HEK293 (cell line): ENCODE data around the gene BAIAP2.

Source experiments
- CTCF ChIA-PET: fragments of 350-600 bp; formaldehyde crosslinking; extraction: SDS; loops from one replicate; lab custom pipeline; 2021; ENCODE audit warnings: antibody characterized with exemption; lab: Yijun Ruan, JAX
- POLR2A ChIA-PET: fragments of 300-600 bp; formaldehyde crosslinking; extraction: SDS; loops from one replicate; lab custom pipeline; 2020; ENCODE audit warnings: antibody characterized with exemption, inconsistent platforms; lab: Yijun Ruan, JAX
- H3K27ac ChIP-seq: fragments of 200-500 bp; sonication (Bioruptor generic); 2 replicates; pipeline ENCODE4 v1.5.1; 2014; ENCODE audit warnings: low read depth, low read length, control low read depth, inconsistent platforms; ENCODE audit errors: extremely low read depth
- H3K36me3 ChIP-seq, 2 experiments: fragments of 200-500 bp in 1 of 2; sonication (Bioruptor generic) in 1 of 2; 1 replicate in 1 of 2; 2 replicates in 1 of 2; pipeline ENCODE4 v1.5.1; 2014 to 2017; ENCODE audit warnings: inconsistent platforms in 2 of 2, low read length in 2 of 2; ENCODE audit not compliant: control insufficient read depth in 2 of 2, insufficient read depth in 1 of 2
- H3K4me1 ChIP-seq: fragments of 200-500 bp; sonication (Bioruptor generic); 2 replicates; pipeline ENCODE4 v1.5.1; 2014; ENCODE audit warnings: mild to moderate bottlenecking, low read length, inconsistent platforms; ENCODE audit not compliant: control insufficient read depth, insufficient read depth
- H3K4me3 ChIP-seq: 2 replicates; pipeline ENCODE4 v1.5.1; 2011; ENCODE audit warnings: low read depth, mild to moderate bottlenecking, control low read depth, low read length, moderate library complexity
- H3K9me3 ChIP-seq: fragments of 200-500 bp; sonication (Bioruptor generic); 2 replicates; pipeline ENCODE4 v1.5.1; 2014; ENCODE audit warnings: low read depth, low read length, inconsistent platforms; ENCODE audit not compliant: control insufficient read depth, insufficient read depth
- REPIN1 ChIP-seq: fragments of 450-650 bp; formaldehyde crosslinking; IDR thresholded peaks from 2 replicates; pipeline ENCODE4 v1.5.1; 2017; ENCODE audit warnings: missing biosample characterization, missing genetic modification characterization, low read depth
- SCRT1 ChIP-seq: fragments of 450-650 bp; formaldehyde crosslinking; IDR thresholded peaks from 2 replicates; pipeline ENCODE4 v1.5.1; 2016; ENCODE audit warnings: missing biosample characterization, missing genetic modification characterization, borderline replicate concordance
- SCRT2 ChIP-seq: fragments of 450-650 bp; formaldehyde crosslinking; IDR thresholded peaks from 2 replicates; pipeline ENCODE4 v1.5.1; 2016; ENCODE audit warnings: missing biosample characterization, missing genetic modification characterization
- TCF7L2 ChIP-seq: IDR thresholded peaks from 2 replicates; pipeline ENCODE4 v1.6.1; 2011; ENCODE audit warnings: low read depth, mild to moderate bottlenecking, inconsistent platforms, low read length, moderate library complexity, borderline replicate concordance
- TRIM28 ChIP-seq: IDR thresholded peaks from 2 replicates; pipeline ENCODE4 v1.6.1; 2011; ENCODE audit warnings: low read length, control low read depth, borderline replicate concordance
- ZBTB8A ChIP-seq: fragments of 450-650 bp; formaldehyde crosslinking; IDR thresholded peaks from 2 replicates; pipeline ENCODE4 v1.5.1; 2016; ENCODE audit warnings: missing biosample characterization, missing genetic modification characterization
- ZFP3 ChIP-seq: fragments of 450-650 bp; formaldehyde crosslinking; IDR thresholded peaks from 2 replicates; pipeline ENCODE4 v1.5.1; 2016; ENCODE audit warnings: low read depth, missing biosample characterization, missing genetic modification characterization
- ZNF112 ChIP-seq: fragments of 450-650 bp; formaldehyde crosslinking; IDR thresholded peaks from 2 replicates; pipeline ENCODE4 v1.5.0; 2017; ENCODE audit warnings: missing biosample characterization, missing genetic modification characterization
- ZNF548 ChIP-seq: fragments of 450-650 bp; formaldehyde crosslinking; IDR thresholded peaks from 2 replicates; pipeline ENCODE4 v1.5.1; 2016; ENCODE audit warnings: missing biosample characterization, missing genetic modification characterization
- ZNF621 ChIP-seq: fragments of 450-650 bp; formaldehyde crosslinking; IDR thresholded peaks from 2 replicates; pipeline ENCODE4 v1.5.1; 2017; ENCODE audit warnings: missing biosample characterization, missing genetic modification characterization
- ZNF658 ChIP-seq: fragments of 450-650 bp; formaldehyde crosslinking; IDR thresholded peaks from 2 replicates; pipeline ENCODE4; 2016; ENCODE audit warnings: missing biosample characterization, missing genetic modification characterization
- ZNF776 ChIP-seq: fragments of 450-650 bp; formaldehyde crosslinking; IDR thresholded peaks from 2 replicates; pipeline ENCODE4 v1.5.0; 2017; ENCODE audit warnings: missing biosample characterization, missing genetic modification characterization, borderline replicate concordance
- ZSCAN23 ChIP-seq: fragments of 450-650 bp; formaldehyde crosslinking; IDR thresholded peaks from 2 replicates; pipeline ENCODE4 v1.5.1; 2016; ENCODE audit warnings: missing biosample characterization, missing genetic modification characterization
- TF ChIP-seq, protein P1 (sequence below): fragments of 450-650 bp; formaldehyde crosslinking; IDR thresholded peaks from 2 replicates; pipeline ENCODE4 v1.5.1; 2016; ENCODE audit warnings: missing biosample characterization, missing genetic modification characterization
- TF ChIP-seq, protein P2 (sequence below): fragments of 450-650 bp; formaldehyde crosslinking; IDR thresholded peaks from 2 replicates; pipeline ENCODE4 v1.5.1; 2017; ENCODE audit warnings: missing biosample characterization, mild to moderate bottlenecking, missing genetic modification characterization, moderate library complexity
- TF ChIP-seq, protein P3 (sequence below): fragments of 450-650 bp; formaldehyde crosslinking; IDR thresholded peaks from 2 replicates; pipeline ENCODE4 v1.5.1; 2016; ENCODE audit warnings: missing biosample characterization, missing genetic modification characterization, low read depth
- TF ChIP-seq, protein P4 (sequence below): fragments of 450-650 bp; IDR thresholded peaks from 2 replicates; pipeline ENCODE4 v1.5.1; 2018; ENCODE audit warnings: missing biosample characterization, mild to moderate bottlenecking, missing genetic modification characterization
- TF ChIP-seq, protein P5 (sequence below): fragments of 450-650 bp; formaldehyde crosslinking; IDR thresholded peaks from 2 replicates; pipeline ENCODE4 v1.5.1; 2017; ENCODE audit warnings: missing biosample characterization, missing genetic modification characterization
- TF ChIP-seq, protein P6 (sequence below): fragments of 450-650 bp; formaldehyde crosslinking; IDR thresholded peaks from 2 replicates; pipeline ENCODE4 v1.5.1; 2016; ENCODE audit warnings: missing biosample characterization, missing genetic modification characterization

BAIAP2 gene

DNA sequence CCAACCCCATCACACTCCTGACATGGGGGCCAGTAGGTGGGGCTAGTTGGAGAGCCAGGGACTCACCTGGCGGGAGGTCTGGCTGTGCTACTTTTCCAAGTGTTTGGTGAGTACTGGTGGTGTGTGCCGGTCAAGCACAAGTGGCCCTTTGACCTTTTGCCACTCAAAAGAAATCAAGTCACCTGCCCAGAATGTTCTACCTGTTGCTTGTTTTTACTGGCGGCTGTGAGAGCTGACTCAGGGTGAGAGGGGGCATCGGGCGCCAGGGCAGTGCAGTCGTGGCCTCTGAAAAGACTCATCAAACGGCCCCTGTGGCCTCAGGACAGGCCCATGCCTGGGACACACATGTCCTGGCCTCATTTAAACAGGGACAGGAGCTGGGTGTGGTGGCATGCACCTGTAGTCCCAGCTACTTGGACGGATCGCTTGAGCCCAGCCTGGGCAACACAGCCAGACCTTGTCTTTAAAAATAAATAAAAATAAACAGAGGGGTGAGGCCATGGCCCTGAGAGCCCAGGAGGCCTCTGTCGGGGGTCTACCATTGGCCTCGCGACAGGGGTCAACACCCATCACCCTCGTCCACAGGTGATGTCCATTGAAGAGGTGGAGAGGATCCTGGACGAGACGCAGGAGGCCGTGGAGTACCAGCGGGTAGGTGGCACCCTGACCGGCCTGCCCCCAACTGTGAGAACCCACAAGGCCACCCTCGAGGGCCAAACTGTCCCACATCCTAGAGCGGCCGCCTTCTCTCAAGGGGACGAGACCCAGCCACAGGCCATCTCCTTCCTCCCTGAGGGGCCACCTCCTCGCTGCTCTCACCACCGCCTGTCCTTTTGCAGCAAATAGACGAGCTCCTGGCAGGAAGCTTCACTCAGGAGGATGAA lies 38.3 kb upstream of the BAIAP2 start:
- no peak for TF ChIP-seq ZNF658 (tag by site-specific recombination)
- TF ChIP-seq, protein P1, sequence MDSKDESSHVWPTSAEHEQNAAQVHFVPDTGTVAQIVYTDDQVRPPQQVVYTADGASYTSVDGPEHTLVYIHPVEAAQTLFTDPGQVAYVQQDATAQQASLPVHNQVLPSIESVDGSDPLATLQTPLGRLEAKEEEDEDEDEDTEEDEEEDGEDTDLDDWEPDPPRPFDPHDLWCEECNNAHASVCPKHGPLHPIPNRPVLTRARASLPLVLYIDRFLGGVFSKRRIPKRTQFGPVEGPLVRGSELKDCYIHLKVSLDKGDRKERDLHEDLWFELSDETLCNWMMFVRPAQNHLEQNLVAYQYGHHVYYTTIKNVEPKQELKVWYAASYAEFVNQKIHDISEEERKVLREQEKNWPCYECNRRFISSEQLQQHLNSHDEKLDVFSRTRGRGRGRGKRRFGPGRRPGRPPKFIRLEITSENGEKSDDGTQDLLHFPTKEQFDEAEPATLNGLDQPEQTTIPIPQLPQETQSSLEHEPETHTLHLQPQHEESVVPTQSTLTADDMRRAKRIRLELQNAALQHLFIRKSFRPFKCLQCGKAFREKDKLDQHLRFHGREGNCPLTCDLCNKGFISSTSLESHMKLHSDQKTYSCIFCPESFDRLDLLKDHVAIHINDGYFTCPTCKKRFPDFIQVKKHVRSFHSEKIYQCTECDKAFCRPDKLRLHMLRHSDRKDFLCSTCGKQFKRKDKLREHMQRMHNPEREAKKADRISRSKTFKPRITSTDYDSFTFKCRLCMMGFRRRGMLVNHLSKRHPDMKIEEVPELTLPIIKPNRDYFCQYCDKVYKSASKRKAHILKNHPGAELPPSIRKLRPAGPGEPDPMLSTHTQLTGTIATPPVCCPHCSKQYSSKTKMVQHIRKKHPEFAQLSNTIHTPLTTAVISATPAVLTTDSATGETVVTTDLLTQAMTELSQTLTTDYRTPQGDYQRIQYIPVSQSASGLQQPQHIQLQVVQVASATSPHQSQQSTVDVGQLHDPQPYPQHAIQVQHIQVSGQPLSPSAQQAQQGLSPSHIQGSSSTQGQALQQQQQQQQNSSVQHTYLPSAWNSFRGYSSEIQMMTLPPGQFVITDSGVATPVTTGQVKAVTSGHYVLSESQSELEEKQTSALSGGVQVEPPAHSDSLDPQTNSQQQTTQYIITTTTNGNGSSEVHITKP (tag by site-specific recombination) = no peak
- no peak for TF ChIP-seq REPIN1 (tag by site-specific recombination)
- TF ChIP-seq, protein P2, sequence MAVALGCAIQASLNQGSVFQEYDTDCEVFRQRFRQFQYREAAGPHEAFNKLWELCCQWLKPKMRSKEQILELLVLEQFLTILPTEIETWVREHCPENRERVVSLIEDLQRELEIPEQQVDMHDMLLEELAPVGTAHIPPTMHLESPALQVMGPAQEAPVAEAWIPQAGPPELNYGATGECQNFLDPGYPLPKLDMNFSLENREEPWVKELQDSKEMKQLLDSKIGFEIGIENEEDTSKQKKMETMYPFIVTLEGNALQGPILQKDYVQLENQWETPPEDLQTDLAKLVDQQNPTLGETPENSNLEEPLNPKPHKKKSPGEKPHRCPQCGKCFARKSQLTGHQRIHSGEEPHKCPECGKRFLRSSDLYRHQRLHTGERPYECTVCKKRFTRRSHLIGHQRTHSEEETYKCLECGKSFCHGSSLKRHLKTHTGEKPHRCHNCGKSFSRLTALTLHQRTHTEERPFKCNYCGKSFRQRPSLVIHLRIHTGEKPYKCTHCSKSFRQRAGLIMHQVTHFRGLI (tag by site-specific recombination) = no peak
- 0 out of 2 replicates have a peak, but pooled peaks have one; percentile 46 for TF ChIP-seq SCRT1 (tag by site-specific recombination)
- TF ChIP-seq SCRT2 (tag by site-specific recombination) = peak; percentile 86
- no peak for TF ChIP-seq ZBTB8A (tag by site-specific recombination)
- TF ChIP-seq, all 188 proteins: peak for 2
- H3K27ac ChIP-seq = no peak overlapping the region
- H3K36me3 ChIP-seq = peaks cover 0 to 54% of the 10 kb centered on the region in 2 experiments; a peak in 2 of 3 replicates
- POLR2A ChIA-PET = interaction anchor here (0.7 kb wide), 1 partner anchor 115 kb away, joined by 4 read pairs; no protein-coding TSS in a partner anchor
- CTCF ChIA-PET = interaction anchor here (0.7 to 0.9 kb wide), 2 partner anchors 10 to 27 kb away, joined by 3 to 4 read pairs; no protein-coding TSS in a partner anchor
- H3K9me3 ChIP-seq = no peaks in the 10 kb centered on the region
- no peak overlapping the region for H3K4me3 ChIP-seq
- peaks cover 2% of the 10 kb centered on the region for H3K4me1 ChIP-seq

DNA sequence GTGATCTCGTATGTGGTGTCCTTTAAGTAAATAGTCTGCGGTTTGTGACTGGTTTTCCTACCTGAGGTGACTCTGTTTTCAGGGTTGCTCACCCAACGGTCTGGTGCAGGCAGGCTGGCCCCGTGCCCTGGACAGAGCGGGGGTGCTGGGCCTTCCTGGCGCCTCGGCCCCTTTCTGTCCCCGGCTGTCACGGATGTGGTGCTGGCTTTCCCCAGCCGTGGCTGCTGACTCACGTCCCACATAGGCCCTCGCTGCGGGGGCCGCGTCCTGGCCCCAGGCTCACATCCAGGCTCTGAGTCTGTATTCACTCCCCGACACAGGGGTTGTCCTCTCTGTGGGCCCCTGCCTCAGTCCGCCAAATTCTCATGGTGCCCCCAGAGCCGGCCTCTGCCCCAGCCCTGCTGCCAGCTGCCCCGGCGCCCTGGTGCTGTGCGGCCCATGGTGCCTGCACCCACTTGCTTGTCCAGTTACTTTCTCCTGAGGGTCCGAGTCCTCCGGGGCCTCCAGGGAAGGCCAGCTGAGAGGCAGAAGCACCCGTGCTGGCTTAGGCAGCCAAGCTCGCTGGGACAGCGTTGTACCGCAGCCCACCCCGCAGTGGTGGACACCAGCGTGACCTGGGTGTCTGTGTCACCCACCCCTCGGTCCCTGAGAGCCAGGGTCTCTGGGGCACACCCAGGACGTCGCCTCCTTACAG lies 37.4 kb upstream of the BAIAP2 start:
- Histone ChIP-seq H3K4me1 (peaks cover 9% of the 10 kb centered on the region), H3K36me3 (peaks cover 0 to 54% of the 10 kb centered on the region in 2 experiments; a peak in 2 of 3 replicates), H3K4me3 (no peak overlapping the region), H3K27ac (no peak overlapping the region), H3K9me3 (no peaks in the 10 kb centered on the region)
- CTCF ChIA-PET = interaction anchor here (0.7 to 0.9 kb wide), 2 partner anchors 9 to 26 kb away, joined by 3 to 4 read pairs; no protein-coding TSS in a partner anchor
- POLR2A ChIA-PET = no interaction called here
- TF ChIP-seq ZNF548 (no peak), TCF7L2 (no peak), ZNF621 (tag by site-specific recombination) (no peak), ZFP3 (tag by site-specific recombination) (no peak), ZNF112 (tag by site-specific recombination) (no peak), ZSCAN23 (tag by site-specific recombination) (no peak), TRIM28 (no peak), ZNF776 (no peak)
- TF ChIP-seq, protein P3, sequence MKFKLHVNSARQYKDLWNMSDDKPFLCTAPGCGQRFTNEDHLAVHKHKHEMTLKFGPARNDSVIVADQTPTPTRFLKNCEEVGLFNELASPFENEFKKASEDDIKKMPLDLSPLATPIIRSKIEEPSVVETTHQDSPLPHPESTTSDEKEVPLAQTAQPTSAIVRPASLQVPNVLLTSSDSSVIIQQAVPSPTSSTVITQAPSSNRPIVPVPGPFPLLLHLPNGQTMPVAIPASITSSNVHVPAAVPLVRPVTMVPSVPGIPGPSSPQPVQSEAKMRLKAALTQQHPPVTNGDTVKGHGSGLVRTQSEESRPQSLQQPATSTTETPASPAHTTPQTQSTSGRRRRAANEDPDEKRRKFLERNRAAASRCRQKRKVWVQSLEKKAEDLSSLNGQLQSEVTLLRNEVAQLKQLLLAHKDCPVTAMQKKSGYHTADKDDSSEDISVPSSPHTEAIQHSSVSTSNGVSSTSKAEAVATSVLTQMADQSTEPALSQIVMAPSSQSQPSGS (tag by site-specific recombination) = no peak
- TF ChIP-seq, protein P4, sequence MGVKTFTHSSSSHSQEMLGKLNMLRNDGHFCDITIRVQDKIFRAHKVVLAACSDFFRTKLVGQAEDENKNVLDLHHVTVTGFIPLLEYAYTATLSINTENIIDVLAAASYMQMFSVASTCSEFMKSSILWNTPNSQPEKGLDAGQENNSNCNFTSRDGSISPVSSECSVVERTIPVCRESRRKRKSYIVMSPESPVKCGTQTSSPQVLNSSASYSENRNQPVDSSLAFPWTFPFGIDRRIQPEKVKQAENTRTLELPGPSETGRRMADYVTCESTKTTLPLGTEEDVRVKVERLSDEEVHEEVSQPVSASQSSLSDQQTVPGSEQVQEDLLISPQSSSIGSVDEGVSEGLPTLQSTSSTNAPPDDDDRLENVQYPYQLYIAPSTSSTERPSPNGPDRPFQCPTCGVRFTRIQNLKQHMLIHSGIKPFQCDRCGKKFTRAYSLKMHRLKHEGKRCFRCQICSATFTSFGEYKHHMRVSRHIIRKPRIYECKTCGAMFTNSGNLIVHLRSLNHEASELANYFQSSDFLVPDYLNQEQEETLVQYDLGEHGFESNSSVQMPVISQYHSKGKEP (tag by site-specific recombination) = no peak
- TF ChIP-seq, protein P5, sequence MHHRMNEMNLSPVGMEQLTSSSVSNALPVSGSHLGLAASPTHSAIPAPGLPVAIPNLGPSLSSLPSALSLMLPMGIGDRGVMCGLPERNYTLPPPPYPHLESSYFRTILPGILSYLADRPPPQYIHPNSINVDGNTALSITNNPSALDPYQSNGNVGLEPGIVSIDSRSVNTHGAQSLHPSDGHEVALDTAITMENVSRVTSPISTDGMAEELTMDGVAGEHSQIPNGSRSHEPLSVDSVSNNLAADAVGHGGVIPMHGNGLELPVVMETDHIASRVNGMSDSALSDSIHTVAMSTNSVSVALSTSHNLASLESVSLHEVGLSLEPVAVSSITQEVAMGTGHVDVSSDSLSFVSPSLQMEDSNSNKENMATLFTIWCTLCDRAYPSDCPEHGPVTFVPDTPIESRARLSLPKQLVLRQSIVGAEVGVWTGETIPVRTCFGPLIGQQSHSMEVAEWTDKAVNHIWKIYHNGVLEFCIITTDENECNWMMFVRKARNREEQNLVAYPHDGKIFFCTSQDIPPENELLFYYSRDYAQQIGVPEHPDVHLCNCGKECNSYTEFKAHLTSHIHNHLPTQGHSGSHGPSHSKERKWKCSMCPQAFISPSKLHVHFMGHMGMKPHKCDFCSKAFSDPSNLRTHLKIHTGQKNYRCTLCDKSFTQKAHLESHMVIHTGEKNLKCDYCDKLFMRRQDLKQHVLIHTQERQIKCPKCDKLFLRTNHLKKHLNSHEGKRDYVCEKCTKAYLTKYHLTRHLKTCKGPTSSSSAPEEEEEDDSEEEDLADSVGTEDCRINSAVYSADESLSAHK (tag by site-specific recombination) = no peak
- TF ChIP-seq, protein P6, sequence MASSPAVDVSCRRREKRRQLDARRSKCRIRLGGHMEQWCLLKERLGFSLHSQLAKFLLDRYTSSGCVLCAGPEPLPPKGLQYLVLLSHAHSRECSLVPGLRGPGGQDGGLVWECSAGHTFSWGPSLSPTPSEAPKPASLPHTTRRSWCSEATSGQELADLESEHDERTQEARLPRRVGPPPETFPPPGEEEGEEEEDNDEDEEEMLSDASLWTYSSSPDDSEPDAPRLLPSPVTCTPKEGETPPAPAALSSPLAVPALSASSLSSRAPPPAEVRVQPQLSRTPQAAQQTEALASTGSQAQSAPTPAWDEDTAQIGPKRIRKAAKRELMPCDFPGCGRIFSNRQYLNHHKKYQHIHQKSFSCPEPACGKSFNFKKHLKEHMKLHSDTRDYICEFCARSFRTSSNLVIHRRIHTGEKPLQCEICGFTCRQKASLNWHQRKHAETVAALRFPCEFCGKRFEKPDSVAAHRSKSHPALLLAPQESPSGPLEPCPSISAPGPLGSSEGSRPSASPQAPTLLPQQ (tag by site-specific recombination) = no peak
